Measurements from ENCODE around the gene F10. TPM values are rescaled to one million over a fixed set of nuclear protein-coding genes. Genes with fewer than 3 reads are reported as not detected.

The F10 gene
- total RNA-seq, 3 donors from 2014 or later (not counting 1 experiment from before 2014, with no cell fraction given) = not detected

- Mint-ChIP-seq H3K36me3 (peaks cover 24% of the 10 kb centered on the region), H3K27me3 (ENCODE audit: low read depth in 2 of 2) (no peaks in the 10 kb centered on the region)
- 98% methylated on average over 9 of the region's 9 CpGs for WGBS (ENCODE audit: insufficient coverage)
Observed at GRCh38 chr13:113196970-113197737, 74.6 kb downstream of the F10 start.

More at GRCh38 chr13:113196970-113197737, 74.6 kb downstream of the F10 start:
- TF ChIP-seq CTCF (IDR thresholded peaks at IDR 0.05) = no peak
- Histone ChIP-seq H3K27ac (ENCODE audit: low read length) (no peak overlapping the region), H3K9me3 (ENCODE audit: control insufficient read depth, insufficient read depth, low read length) (no peaks in the 10 kb centered on the region), H3K4me1 (ENCODE audit: control insufficient read depth, insufficient read depth, low read length) (no peaks in the 10 kb centered on the region), H3K36me3 (ENCODE audit: control insufficient read depth, insufficient read depth, low read length) (peaks cover 70% of the 10 kb centered on the region), H3K27me3 (ENCODE audit: control insufficient read depth, insufficient read depth, low read length) (no peaks in the 10 kb centered on the region), H3K4me3 (ENCODE audit: low read length) (no peak overlapping the region)
- Mint-ChIP-seq H3K27ac (no peak overlapping the region), H3K4me1 (peaks cover 2% of the 10 kb centered on the region in 2 donors), H3K9me3 (no peaks in the 10 kb centered on the region), H3K4me3 (no peak overlapping the region)
- no peak for DNase-seq
- intact Hi-C loops (cut with micrococcal nuclease) = no loop called here
- no peak for ATAC-seq

Other genes with a start within 250 kb of the F10 start
- gene MCF2L, start 153.6 kb upstream of the F10 start, total RNA-seq = 1 to 10 TPM; 1.7 to 3.0 (median 3.0) TPM
- gene F7, start 17.0 kb upstream of the F10 start, total RNA-seq = under 1 TPM in 2 of 3 donors, not detected in 1; 0.25 to 0.91 TPM
- under 1 TPM in 1 of 3 donors, not detected in 2; 0.82 TPM for gene PROZ, start 35.8 kb downstream of the F10 start, total RNA-seq
- gene PCID2, start 85.9 kb downstream of the F10 start, total RNA-seq = 10 to 100 TPM; 26.4 to 68.9 (median 42.3) TPM
- gene CUL4A, start 86.8 kb downstream of the F10 start, total RNA-seq = 10 to 100 TPM; 56.3 to 97.8 (median 97.7) TPM
- 100 to 1,000 TPM; 137 to 168 (median 159) TPM for gene LAMP1, start 174.4 kb downstream of the F10 start, total RNA-seq
- gene GRTP1, start 241.3 kb downstream of the F10 start, total RNA-seq = not detected